H9 (cell line): ENCODE measurements around the gene XXYLT1. TPM values are rescaled to one million over a fixed set of nuclear protein-coding genes. Genes with fewer than 3 reads are reported as not detected.
A peak's percentile ranks its signal among the peaks of the same experiment; 100 is the strongest.

Source experiments
- DNase-seq: peaks from one replicate; pipeline ENCODE4 v3.0.0-alpha.2; 2017
- H2AFZ ChIP-seq: one replicate; pipeline ENCODE4 v1.6.1; 2013; ENCODE audit warnings: mild to moderate bottlenecking, low read length, control low read depth, moderate library complexity
- H2AK5ac ChIP-seq: 2 replicates; pipeline ENCODE4 v1.6.1; 2013; ENCODE audit warnings: low read length, control low read depth, mixed read lengths; ENCODE audit not compliant: insufficient read length
- H2BK120ac ChIP-seq: one replicate; pipeline ENCODE4 v1.6.1; 2013; ENCODE audit warnings: low read depth, mild to moderate bottlenecking, low read length, control low read depth, inconsistent platforms; ENCODE audit not compliant: poor library complexity, severe bottlenecking
- H2BK12ac ChIP-seq: 2 replicates; pipeline ENCODE4 v1.6.1; 2013; ENCODE audit warnings: low read length, control low read depth, mixed read lengths, low read depth; ENCODE audit not compliant: insufficient read length
- H2BK15ac ChIP-seq: 2 replicates; pipeline ENCODE4 v1.6.1; 2013; ENCODE audit warnings: low read depth, low read length, control low read depth
- H2BK20ac ChIP-seq: one replicate; pipeline ENCODE4 v1.6.1; 2013; ENCODE audit warnings: low read depth, mild to moderate bottlenecking, low read length, control low read depth, inconsistent platforms; ENCODE audit not compliant: poor library complexity, severe bottlenecking
- H2BK5ac ChIP-seq: 2 replicates; pipeline ENCODE4 v1.6.1; 2013; ENCODE audit warnings: low read length, control low read depth, mixed read lengths; ENCODE audit not compliant: insufficient read length
- H3K14ac ChIP-seq: 2 replicates; pipeline ENCODE4 v1.6.1; 2013; ENCODE audit warnings: low read length, control low read depth; ENCODE audit not compliant: insufficient read depth
- H3K18ac ChIP-seq: 2 replicates; pipeline ENCODE4 v1.6.1; 2013; ENCODE audit warnings: low read depth, mild to moderate bottlenecking, mixed read lengths, low read length, control low read depth; ENCODE audit not compliant: insufficient read length
- H3K23ac ChIP-seq: 2 replicates; pipeline ENCODE4 v1.6.1; 2013; ENCODE audit warnings: low read length, control low read depth, mixed read lengths, low read depth; ENCODE audit not compliant: insufficient read length
- H3K23me2 ChIP-seq: 2 replicates; pipeline ENCODE4 v1.6.1; 2013; ENCODE audit warnings: low read depth, mild to moderate bottlenecking, mixed read lengths, low read length, control low read depth; ENCODE audit not compliant: insufficient read length, poor library complexity, severe bottlenecking
- H3K27ac ChIP-seq: 2 replicates; pipeline ENCODE4 v1.5.1; 2013; ENCODE audit warnings: low read length, control low read depth, mixed read lengths, low read depth; ENCODE audit not compliant: insufficient read length
- H3K27me3 ChIP-seq: 2 replicates; pipeline ENCODE4 v1.6.1; 2013; ENCODE audit warnings: low read length, control low read depth, inconsistent platforms; ENCODE audit not compliant: insufficient read depth
- H3K4ac ChIP-seq: 2 replicates; pipeline ENCODE4 v1.6.1; 2013; ENCODE audit warnings: low read depth, mild to moderate bottlenecking, control low read depth, inconsistent platforms, low read length, moderate library complexity
- H3K4me1 ChIP-seq: 2 replicates; pipeline ENCODE4 v1.6.1; 2013; ENCODE audit warnings: low read length, control low read depth, inconsistent platforms; ENCODE audit not compliant: insufficient read depth
- H3K4me2 ChIP-seq: 2 replicates; pipeline ENCODE4 v1.6.1; 2013; ENCODE audit warnings: low read length, control low read depth, mixed read lengths; ENCODE audit not compliant: insufficient read length, insufficient read depth
- H3K56ac ChIP-seq: 2 replicates; pipeline ENCODE4 v1.6.1; 2013; ENCODE audit warnings: low read depth, mild to moderate bottlenecking, mixed read lengths, low read length, control low read depth; ENCODE audit not compliant: insufficient read length
- H3K79me1 ChIP-seq: 2 replicates; pipeline ENCODE4 v1.6.1; 2013; ENCODE audit warnings: low read depth, mild to moderate bottlenecking, moderate library complexity, low read length, control low read depth, inconsistent platforms; ENCODE audit not compliant: insufficient read depth, poor library complexity, severe bottlenecking
- H3K79me2 ChIP-seq: 2 replicates; pipeline ENCODE4 v1.6.1; 2013; ENCODE audit warnings: low read length, control low read depth, inconsistent platforms; ENCODE audit not compliant: insufficient read depth
- H3K9ac ChIP-seq: 2 replicates; pipeline ENCODE4 v1.6.1; 2013; ENCODE audit warnings: low read length, control low read depth, mixed read lengths; ENCODE audit not compliant: insufficient read length; ENCODE audit errors: extremely low read depth
- H3K9me3 ChIP-seq: one replicate; pipeline ENCODE4 v1.6.1; 2013; ENCODE audit warnings: low read depth, low read length, inconsistent platforms; ENCODE audit not compliant: control insufficient read depth
- H3T11ph ChIP-seq: one replicate; pipeline ENCODE4 v1.6.1; 2013; ENCODE audit warnings: mild to moderate bottlenecking, low read length, control low read depth, inconsistent platforms
- H4K20me1 ChIP-seq: one replicate; pipeline ENCODE4 v1.6.1; 2013; ENCODE audit not compliant: control insufficient read depth, insufficient read length, insufficient read depth
- H4K5ac ChIP-seq: 2 replicates; pipeline ENCODE4 v1.6.1; 2013; ENCODE audit warnings: low read depth, mild to moderate bottlenecking, mixed read lengths, low read length, control low read depth; ENCODE audit not compliant: insufficient read length
- H4K8ac ChIP-seq: replicated peaks from 2 replicates; pipeline ENCODE4 v1.6.1; 2013; ENCODE audit warnings: low read length, control low read depth, mixed read lengths, low read depth; ENCODE audit not compliant: insufficient read length
- H4K91ac ChIP-seq: 2 replicates; pipeline ENCODE4 v1.6.1; 2013; ENCODE audit warnings: low read depth, mild to moderate bottlenecking, moderate library complexity, mixed read lengths, low read length, control low read depth; ENCODE audit not compliant: insufficient read length
- H3K27ac Mint-ChIP-seq, 3 experiments: 2 replicates in 2 of 3; 3 replicates in 1 of 3; pipeline ENCODE4 v1.8.0; 2020 to 2021; ENCODE audit warnings: mixed read lengths in 3 of 3, mild to moderate bottlenecking in 1 of 3, moderate library complexity in 1 of 3
- H3K27me3 Mint-ChIP-seq: 2 replicates; pipeline ENCODE4 v1.8.0; 2021; ENCODE audit warnings: low read depth, mild to moderate bottlenecking, moderate library complexity, mixed read lengths
- H3K36me3 Mint-ChIP-seq, 3 experiments: 2 replicates in 2 of 3; 3 replicates in 1 of 3; pipeline ENCODE4 v1.8.0; 2020 to 2021; ENCODE audit warnings: low read depth in 3 of 3, mixed read lengths in 3 of 3; ENCODE audit not compliant: insufficient read depth in 1 of 3
- H3K4me1 Mint-ChIP-seq, 2 experiments: 2 replicates each; pipeline ENCODE4 v1.8.0; 2020; ENCODE audit warnings: mixed read lengths in 2 of 2
- H3K4me3 Mint-ChIP-seq, 2 experiments: 2 replicates in 1 of 2; 3 replicates in 1 of 2; pipeline ENCODE4 v1.8.0; 2020 to 2021; ENCODE audit warnings: mild to moderate bottlenecking in 2 of 2, mixed read lengths in 2 of 2, moderate library complexity in 1 of 2
- H3K9me3 Mint-ChIP-seq, 2 experiments: 2 replicates in 1 of 2; 3 replicates in 1 of 2; pipeline ENCODE4 v1.8.0; 2020; ENCODE audit warnings: mild to moderate bottlenecking in 2 of 2, mixed read lengths in 2 of 2, moderate library complexity in 1 of 2
- CTCF ChIP-seq: fragments of 200-600 bp; sonication (generic); conservative IDR thresholded peaks from 3 replicates; pipeline ENCODE4 v1.8.0; 2021; ENCODE audit warnings: antibody characterized with exemption, mild to moderate bottlenecking
- WGBS: extraction: QIAGEN DNeasy Blood & Tissue Kit; methylation state at CpG from one replicate; pipeline ENCODE4 v1.1.7; 2013; ENCODE audit warnings: missing lambda C conversion rate, low lambda C conversion rate, mixed read lengths; ENCODE audit not compliant: insufficient read length; ENCODE audit errors: extremely low coverage; 5-methylcytosine and 5-hydroxymethylcytosine counted together
- total RNA-seq: library from RNA; stranded (reverse); gene quantifications from 2 replicates; pipeline ENCODE4 v1.2.1, GENCODE V29; 2021

Gene XXYLT1
- total RNA-seq, 1 experiment from 2014 or later: 22.7 TPM

- H3T11ph ChIP-seq: no peak overlapping the region
- H3K18ac ChIP-seq: no peak overlapping the region
- peak overlapping the region; percentile 53; the same call in 1 of the 2 replicates for H3K14ac ChIP-seq
- H3K4me3 Mint-ChIP-seq: no peak overlapping the region
- no peak overlapping the region for H4K8ac ChIP-seq
- H4K91ac ChIP-seq: no peak overlapping the region
- H3K27ac ChIP-seq: no peak overlapping the region
- no peaks in the 10 kb centered on the region for H3K23me2 ChIP-seq
- peaks cover 0 to 2% (median 0%) of the 10 kb centered on the region in 3 experiments; a peak in 2 of 7 replicates for H3K36me3 Mint-ChIP-seq
- H4K20me1 ChIP-seq: no peaks in the 10 kb centered on the region
- H3K4me2 ChIP-seq: no peak overlapping the region
- H3K4me1 ChIP-seq: no peaks in the 10 kb centered on the region
- no peak overlapping the region for H2BK15ac ChIP-seq
- H4K5ac ChIP-seq: no peak overlapping the region
- H3K4ac ChIP-seq: no peak overlapping the region
- no peak overlapping the region for H2BK120ac ChIP-seq
- H3K27ac Mint-ChIP-seq: no peak overlapping the region
- H3K9me3 ChIP-seq: no peaks in the 10 kb centered on the region
- H2BK5ac ChIP-seq: no peak overlapping the region
- no peak for DNase-seq
- no peak overlapping the region for H2BK20ac ChIP-seq
- no CpG with 5 or more reads among the region's 14 CpGs for WGBS
- H3K9ac ChIP-seq: no peak overlapping the region
- no peaks in the 10 kb centered on the region; a peak in 1 of 5 replicates for H3K9me3 Mint-ChIP-seq
- H2BK12ac ChIP-seq: no peak overlapping the region
- H2AFZ ChIP-seq: no peak overlapping the region
- no peaks in the 10 kb centered on the region for H3K27me3 Mint-ChIP-seq
- H3K56ac ChIP-seq: no peak overlapping the region
- peaks cover 7 to 24% of the 10 kb centered on the region in 2 experiments for H3K4me1 Mint-ChIP-seq
- no peak overlapping the region for H3K23ac ChIP-seq
- H3K79me1 ChIP-seq: no peaks in the 10 kb centered on the region
- no peaks in the 10 kb centered on the region for H3K27me3 ChIP-seq
- TF ChIP-seq CTCF: no peak
- H2AK5ac ChIP-seq: no peak overlapping the region
- no peaks in the 10 kb centered on the region for H3K79me2 ChIP-seq
Observed at GRCh38 chr3:195075199-195075940, 195.6 kb downstream of the XXYLT1 start.
